CMK (cell line): Measurements from ENCODE around the gene PARK7.

ENCODE experiments used
- DNase-seq: peaks from one replicate; pipeline ENCODE4 v3.0.0-alpha.2; 2010; ENCODE audit warnings: low read depth

PARK7 gene

DNA sequence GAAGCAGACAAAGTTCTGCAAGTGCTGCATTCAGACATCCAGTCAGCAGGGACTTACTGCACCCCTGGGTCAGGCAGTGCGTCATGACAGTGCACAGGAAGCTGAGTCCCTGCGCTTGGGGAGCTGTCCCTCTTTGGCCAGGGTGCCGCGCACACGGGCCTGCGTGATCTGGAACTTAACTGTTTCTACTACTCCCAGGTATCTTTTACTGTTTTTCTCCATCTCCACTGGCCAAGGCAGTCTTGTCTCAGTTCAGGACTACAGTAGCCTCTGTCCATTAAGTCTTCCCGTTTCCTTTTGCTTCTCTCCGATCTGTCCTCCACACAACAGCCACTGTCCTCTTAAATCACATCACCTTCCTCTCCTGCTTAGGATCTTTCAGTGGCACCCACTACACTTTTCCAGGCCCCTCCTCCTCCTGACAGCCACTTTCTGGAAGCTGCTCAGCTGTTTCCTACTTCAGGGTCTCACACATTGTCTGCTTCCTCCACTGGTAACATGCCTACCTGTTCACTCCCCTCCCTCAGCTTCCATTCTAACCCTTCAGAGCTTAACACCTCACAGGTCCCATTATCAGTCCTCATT, 48.7 kb downstream of the PARK7 start:
- DNase-seq: no peak

DNA sequence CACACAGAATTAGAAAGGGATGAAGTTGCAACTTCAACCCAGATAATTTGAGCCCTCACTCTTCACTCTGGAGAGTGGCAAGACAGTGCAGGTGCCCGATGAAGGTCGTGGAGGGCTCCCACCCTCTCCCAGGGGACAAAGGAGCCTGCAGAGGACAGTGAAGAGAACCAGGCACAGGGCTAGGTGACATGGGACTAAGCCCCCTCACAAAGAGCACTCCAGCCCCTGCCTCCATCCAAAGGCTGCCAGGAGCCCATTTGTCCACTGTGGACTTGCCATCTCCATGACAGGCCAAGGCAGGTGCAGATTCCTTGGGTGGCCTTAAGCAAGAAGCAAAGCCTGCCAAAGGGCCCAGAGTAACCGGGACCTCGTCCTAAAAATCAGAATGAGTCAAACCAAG, 49.5 kb downstream of the PARK7 start:
- no peak for DNase-seq

DNA sequence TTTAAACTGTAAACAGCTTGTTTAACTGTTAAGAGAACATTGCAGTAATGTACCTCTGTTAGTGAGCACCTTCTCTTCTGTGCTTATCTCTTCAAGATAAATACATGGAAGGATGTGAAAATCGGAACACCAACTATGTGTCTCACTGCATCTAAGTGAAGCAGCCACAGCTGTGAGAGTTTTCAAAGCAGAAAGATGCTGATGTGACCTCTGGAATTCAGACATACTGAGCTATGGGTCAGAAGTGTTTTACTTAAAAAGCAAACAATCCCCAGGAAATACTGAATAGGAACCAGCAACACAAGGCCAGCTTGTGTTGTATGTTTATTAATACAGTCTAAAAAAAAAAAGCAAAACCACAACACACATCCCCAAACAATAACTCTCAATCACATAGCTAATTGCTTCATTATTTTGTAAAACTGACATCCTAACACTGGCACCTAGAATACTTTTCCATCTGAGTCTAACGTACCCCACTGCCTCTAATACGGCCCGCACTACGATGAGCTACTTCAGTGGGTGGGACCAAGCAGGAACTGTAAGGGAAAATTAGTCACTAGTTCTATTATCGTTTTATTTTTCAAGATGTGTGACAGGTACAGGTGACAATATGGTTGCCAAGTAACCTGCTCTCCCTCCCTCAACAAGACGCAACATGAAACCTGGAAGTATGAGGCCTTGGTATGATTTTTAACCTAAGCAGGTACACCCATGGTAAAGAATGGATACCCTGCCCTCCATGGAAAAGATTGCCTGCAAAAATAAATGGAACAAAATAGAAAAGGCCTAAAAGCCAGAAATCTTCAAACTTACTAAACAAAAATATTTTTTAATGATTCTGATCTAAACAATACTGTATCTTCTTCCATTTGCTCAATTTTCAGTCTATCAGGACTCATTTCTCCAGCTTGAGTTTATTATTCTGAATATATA, 50.7 kb downstream of the PARK7 start:
- no peak for DNase-seq

DNA sequence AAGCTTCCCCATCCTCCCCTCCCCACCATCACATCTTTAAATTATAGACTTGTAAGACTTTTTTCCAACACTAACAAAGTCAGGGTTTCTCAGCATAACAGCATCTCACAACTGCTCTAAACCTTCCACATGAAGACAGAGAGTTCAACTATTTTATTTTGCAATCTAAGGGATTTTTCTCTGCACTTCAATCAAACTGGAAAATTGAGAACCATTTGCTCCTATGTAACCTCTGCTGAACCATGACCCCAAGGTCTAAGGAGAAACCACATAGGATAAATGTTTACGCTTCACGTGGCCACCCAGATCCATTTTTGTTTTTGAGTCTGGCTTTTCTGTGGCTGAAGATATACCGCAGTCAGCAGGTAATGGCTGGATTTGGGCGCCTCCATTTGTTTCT, 51.4 kb downstream of the PARK7 start:
- no peak for DNase-seq

DNA sequence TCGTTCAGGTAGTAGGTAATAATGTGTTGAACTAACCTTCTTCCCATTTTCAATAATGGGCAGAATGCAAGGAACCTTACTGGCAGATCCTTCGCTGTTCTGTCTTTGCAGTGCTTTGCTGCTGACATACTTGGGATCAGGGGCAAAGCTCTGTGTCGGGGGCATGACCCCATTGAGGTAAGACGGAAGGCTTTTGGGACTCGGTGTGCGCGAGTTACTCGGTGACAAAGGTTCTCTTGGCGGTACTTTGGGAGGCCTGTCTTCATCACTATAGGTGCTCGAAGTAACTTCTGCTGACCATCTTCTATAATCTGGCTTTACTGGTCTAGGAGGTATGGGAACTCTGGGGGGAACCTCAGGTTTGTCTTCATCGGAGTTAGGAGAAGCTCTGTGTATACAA, 51.9 kb downstream of the PARK7 start:
- no peak for DNase-seq

DNA sequence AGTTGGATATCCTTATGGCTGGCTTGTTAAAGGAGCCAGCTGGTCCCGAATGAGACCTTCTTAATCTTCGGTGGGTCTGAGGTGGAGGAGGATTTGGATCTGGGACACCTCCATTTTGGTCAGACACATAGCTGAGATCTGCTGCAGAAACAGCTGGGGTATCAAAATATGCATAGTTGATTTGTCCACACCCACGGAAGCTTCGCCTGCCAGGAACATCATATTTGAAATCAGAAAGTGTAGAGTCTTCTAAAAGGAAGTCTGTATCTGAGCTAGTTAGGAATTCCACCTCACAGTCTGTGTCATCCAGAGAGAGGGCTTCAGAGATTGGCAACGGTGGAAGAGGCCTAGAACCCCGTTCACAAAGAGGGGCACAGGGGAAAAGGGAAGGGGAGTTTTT, 52.3 kb downstream of the PARK7 start:
- DNase-seq: no peak

DNA sequence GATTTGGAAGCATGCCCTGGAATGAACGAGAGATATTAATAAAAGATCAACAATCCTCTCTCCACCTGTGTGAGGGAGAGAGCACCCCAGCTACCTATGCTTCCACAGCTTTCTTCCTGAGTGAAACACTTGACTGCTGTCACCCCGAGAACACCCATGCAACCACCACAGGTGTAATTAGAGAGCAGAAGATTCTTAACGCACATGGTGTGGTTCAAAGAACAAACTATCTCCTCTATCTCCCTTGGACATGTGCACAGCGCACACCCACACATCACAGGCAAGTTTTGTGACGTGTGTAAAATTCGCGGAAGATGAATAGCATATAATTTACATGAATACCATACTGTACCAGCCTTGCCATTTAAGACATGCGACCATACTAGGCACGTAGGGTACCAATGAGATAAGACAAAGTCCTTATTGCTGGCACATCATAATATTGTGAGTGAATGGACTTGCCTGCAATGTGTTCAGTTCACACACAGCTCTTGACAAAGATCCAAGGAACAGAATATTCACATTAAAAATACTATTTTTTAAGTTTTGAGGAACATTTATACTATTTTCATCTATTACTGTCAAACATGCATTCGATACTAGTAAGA, 53.0 kb downstream of the PARK7 start:
- no peak for DNase-seq

DNA sequence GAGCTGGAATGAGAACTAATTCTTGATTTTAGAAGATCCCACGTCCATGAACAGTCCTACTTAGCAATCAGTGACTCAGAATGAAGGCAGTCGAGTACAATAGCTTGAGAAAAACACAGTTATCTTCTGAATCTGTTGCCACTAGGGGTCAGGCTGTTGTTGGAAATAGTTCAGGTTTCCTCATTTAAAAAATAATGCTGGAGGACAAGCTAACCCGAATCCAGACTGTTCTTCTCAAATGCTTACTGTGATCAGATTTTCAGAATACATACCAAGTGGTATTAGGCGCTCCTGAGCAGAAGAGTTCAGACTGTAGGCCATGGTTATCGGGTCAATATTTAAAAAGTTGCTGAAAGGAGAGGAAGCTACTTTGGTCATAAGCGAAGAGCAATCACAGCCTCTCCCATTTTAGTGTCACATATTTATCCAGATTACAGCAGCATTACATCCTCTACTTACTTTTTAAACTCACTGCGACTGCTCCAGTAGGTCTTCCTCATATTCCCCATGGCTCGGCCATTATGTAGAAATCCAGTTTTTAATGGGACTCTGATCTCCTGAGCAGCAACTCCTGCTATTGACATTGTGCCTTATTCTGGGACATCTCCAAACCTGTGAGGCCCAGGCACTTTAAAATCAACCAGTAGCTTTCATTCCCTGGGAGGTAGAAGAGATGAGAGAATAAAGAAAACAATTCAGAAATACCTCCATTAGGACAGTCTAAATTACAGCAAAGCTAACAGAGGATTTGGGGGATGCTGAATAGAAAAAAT, 53.7 kb downstream of the PARK7 start:
- DNase-seq: no peak

DNA sequence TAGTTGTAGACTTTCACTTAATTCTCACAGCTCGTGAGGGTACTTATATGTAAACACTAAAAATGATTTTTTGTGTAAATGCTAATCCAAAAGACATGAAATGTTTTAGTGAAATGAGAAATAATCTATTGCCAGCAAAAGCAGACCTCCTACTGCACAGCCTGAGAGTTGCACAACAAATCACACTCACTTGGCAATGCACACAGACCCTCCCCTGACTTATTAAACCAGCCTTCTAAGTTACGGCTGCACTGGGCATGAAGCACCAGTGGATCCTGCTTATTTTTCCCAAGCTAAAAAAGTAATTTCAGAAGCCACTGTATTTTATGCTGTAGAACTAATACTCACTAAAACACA, 54.3 kb downstream of the PARK7 start:
- no peak for DNase-seq

DNA sequence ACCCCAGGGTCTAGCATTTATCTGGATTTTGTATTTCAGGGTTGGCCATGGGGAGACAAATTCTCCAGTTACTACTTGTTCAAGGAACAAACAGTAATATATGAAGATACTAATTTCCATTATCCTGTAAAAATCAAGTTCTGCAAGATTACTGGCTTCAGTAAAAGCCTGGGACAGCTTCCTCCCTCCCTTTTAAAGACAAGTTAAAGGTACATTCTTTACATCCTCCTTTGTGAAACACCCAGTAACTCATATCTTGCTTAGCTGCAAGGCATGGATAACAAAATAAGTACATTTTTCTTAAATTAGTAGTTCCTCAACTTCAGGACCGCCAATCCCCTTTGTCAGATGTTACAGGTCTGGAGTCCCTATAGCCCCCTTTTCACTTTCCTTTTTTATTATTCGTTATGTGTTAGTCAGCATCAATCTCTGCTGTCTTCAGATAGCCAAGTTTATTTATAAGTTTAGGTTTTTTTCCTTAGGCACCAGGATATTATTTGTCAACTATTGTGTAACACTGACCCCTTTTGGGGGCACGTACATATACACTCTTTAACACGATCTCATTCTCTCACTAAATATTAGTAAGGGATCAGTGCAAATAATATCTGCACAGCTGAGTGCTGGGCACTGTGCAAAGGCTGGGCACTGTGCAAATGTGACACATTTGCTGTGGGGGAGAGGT, 54.8 kb downstream of the PARK7 start:
- DNase-seq: no peak

DNA sequence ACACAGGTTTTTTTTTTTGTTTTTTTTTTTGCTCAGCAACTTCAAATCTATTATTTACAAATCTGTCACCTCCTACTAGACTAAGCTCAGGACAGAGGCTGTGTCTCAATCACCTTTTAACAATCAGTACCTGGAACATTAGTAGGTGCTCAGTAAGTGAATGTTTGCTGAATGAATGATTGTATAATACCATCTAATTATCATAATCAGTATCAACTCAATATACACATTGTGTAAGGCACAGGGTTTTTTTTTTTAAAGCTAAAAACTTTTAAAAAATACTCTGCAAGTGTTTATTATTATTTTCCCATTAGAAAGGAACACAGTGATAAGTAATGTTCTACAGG, 55.4 kb downstream of the PARK7 start:
- DNase-seq: no peak

DNA sequence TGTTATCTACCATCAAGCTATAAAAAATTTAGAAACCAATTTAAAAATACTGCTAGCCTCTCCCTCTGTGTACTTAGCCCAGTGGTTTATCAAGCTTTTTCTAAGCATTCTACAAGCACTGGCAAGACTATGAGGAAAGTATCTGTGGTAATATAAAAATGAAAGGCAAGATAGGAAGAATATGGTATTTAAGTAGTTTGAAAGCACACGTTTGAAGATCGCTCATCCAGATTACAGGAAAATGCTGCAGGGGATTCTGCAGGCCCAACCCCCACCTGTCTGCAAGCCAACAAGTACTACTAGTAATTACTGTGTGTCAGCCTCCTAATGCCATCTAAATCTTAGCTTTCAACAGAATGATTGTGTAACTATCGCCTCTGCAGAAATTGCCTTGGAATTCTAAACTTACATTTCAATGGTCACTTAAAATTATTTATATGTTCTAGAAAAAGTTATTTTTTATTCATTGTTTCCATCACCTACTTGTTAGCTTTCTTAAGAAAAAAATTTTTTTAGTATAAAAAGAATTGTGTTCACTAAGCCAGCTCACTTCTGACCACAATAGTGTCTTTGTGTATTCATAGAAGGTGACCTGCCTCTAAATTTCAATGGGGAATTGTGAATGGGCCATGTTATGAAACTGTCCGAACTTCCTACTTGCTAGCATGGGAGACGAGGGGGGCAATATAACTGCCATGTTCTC, 56.1 kb downstream of the PARK7 start:
- DNase-seq: no peak

DNA sequence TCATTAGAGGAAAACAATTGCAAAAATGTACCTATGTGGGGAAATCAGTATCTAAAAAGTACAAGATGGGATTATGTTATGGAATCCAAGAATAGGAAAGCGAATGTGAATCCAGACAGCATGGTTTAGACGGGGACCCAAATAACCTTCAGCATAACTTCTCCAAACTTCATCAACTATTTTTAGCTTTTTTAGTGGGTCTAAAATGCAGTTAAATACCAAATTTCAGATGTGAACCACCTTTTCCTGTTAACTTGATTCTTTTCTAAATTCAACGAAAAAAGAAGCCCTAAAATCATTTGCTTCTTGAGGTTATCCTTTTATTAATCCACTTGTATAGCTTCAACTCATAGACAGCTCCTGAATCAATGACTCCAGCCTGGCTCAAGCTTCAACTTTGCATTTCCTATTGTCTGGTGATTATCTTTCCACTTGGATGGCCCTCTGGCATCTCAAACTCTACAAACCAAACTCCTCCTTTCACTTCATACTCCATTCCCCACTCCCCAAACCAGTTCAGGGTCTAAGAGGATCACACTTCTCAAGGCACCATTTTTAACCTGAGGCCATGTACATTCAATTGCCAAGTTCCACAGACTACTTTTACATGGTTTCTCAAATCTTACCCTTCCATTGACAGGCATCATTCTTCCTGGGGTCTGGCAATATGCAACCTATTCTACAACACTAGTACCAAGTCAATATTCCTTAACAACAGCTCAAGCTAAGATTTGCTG, 57.1 kb downstream of the PARK7 start:
- DNase-seq: no peak

DNA sequence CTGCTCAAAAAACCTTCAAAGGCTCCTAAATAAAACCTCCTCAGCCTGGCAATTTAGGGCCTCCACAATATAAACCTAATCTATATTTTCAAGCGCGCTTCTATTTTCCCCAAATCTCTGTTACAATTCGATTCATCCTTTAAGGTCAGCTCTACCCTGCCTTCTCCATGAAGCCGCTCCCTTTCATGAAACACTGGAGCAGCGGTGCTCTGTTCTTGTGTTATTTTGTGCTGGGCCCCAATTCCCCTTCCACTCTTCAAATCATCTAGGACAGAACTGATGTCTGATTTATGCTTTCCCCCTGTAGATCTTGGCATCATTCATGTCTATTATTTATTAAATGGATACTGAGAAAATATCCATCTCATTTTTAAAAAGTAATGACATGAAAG, 57.7 kb downstream of the PARK7 start:
- DNase-seq: no peak

DNA sequence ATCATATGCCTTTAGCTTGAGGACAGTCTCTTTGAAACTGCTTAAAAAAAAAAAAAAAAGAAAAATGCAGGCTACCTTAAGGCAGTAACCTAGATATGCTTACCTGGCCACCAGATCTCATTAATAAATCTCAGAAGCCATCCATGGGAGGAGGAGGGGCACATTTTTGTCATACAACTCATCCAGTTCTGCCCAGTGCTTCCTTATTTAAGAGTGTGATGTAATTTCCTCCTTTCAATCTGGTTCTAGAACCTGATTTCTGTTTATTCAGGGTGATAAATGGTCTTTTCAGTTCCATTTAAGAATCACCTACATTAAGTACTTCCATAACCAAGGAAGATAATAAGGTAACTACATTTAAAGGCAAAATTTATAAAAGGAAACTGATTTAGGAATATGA, 58.5 kb downstream of the PARK7 start:
- no peak for DNase-seq

DNA sequence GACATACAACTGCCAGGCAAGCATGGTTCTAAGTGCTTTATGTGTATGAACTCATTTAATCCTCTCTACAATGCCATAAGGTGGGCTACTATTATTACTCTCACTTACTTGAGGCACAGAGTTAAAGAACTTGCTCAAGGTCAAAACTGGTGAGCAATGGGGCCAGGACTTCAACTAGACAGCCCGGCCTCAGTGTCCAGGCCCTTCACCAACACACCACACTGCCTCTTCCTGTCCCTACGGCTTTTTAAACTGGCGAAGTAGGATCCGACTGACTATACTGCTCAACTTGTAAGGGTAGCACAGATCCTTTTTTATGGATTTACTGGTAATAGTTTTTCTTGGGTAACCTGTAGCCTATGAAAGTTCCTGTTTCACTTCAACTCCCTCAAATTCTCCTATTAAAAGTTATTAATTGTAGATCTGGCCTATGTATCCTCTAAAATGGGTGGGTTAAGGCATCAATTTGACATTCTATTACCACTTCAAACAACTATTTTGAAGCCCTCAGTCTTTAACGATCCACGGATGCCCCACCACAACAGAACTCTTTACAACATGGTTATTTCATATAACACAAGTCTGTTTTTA, 60.3 kb downstream of the PARK7 start:
- DNase-seq: no peak

DNA sequence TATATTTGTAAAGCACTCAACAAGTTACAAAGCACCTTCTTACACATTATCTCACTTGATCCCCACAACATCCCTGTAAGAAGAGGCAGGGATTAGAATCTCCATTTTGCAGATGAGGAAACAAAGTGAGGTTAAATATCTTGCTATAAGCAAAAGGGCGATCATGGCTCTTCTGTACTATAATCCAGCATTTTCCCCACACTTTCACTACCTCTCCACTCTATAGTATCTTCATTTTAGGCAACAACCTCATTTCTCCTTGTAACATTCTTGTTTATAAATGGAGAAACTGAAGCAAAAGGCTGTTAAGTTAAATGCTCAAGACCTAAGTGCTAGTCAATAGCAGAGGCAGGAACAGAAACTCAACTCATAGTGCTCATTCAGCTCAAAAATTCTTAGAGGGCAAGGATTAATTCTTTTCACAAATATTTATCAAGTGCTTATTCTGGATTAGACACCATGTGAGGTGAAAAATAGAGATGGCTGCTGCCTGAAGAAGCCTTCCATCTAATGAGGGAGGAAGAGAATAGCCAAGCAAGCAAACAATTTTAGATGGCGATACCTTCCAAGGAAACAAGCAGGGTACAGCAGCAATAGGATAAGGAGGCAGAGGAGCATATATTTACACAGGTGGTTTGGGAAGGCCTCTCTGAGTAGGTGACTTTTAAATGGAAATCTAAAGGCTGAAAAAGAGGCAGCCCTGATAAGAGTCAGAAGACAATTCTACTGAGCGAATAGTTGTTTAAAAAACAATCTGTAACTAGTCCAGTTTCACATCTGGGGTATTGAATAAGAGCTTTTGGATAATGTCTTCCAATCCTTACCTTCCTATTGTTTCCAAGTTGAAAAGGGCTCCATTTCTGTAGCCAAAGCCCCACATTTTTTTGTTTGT, 61.1 kb downstream of the PARK7 start:
- no peak for DNase-seq

DNA sequence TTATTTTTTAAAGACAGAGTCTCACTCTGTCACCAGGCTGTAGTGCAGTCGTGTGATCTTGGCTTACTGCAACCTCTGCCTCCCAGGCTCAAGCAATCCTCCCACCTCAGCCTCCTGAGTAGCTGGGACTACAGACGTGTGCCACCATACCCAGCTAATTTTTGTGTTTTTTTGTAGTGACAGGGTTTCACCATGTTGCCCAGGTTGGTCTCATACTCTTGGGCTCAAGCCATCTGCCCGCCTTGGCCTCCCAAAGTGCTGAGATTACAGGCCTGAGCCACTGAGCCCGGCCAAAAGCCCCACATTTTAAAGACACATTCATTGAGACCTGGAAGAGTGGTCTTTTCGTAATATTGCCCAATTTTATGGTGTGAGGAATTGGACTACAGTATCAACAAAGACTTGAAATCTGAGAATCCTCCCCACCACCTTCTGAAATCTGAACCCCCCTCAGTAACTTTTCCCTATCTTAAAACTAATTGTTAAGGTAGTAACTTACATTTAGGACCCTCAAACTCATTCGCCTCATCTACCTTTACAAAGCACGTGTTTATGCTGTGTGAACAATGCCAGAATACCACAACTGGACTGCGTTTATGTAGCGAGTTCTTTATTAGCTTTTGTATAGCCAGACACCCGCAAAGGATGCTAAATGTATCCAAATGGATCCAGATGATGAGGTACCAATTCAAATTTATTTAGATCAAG, 61.9 kb downstream of the PARK7 start:
- DNase-seq: no peak

DNA sequence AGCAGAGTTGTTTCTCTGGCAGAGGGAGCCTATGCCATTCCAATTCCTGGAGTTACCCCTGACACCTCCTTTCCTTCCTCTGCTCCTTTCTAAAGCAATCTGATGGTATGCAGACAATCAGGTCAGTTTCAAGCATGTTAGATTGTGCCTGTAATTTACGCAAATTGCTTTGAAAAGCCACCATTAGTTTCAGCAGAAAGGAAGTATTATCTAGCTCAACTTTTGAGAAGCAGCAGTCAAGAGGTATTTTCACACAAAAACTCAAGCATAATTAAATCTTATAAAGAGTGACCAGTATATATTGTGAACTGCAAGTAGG, 62.4 kb downstream of the PARK7 start:
- no peak for DNase-seq
